ENCODE data around the gene FAM241B. TPM values are rescaled to one million over a fixed set of nuclear protein-coding genes. Genes with fewer than 3 reads are reported as not detected.
A peak's percentile ranks its signal among the peaks of the same experiment; 100 is the strongest.

The FAM241B gene
- total and polyA plus RNA-seq, 9 donors = 0.13 to 0.66 (median 0.34) TPM

- H3K4me1 ChIP-seq (ENCODE audit: control insufficient read depth, insufficient read depth, low read length) = no peaks in the 10 kb centered on the region
- no peak overlapping the region for H3K27ac ChIP-seq (ENCODE audit: low read length)
- H3K4me3 ChIP-seq (ENCODE audit: low read length) = no peak overlapping the region
- H3K36me3 ChIP-seq (ENCODE audit: control insufficient read depth, insufficient read depth, low read length) = no peaks in the 10 kb centered on the region
- no peak for DNase-seq
- no peaks in the 10 kb centered on the region for H3K9me3 ChIP-seq (replicated peaks; ENCODE audit: control insufficient read depth, low read depth, low read length)
- WGBS (ENCODE audit: insufficient coverage) = 41% methylated on average over 2 of the region's 12 CpGs
- peaks cover 16% of the 10 kb centered on the region for H3K27me3 ChIP-seq (ENCODE audit: control insufficient read depth, insufficient read depth, low read length)
Measured at GRCh38 chr10:69641261-69641980, 11.4 kb downstream of the FAM241B start.

GRCh38 chr10:69642747-69643146 lies 12.7 kb downstream of the FAM241B start:
- Histone ChIP-seq H3K4me3 (ENCODE audit: low read length) (no peak overlapping the region), H3K27me3 (ENCODE audit: control insufficient read depth, insufficient read depth, low read length) (peaks cover 13% of the 10 kb centered on the region), H3K4me1 (ENCODE audit: control insufficient read depth, insufficient read depth, low read length) (no peaks in the 10 kb centered on the region), H3K27ac (ENCODE audit: low read length) (no peak overlapping the region), H3K36me3 (ENCODE audit: control insufficient read depth, insufficient read depth, low read length) (no peaks in the 10 kb centered on the region), H3K9me3 (replicated peaks; ENCODE audit: control insufficient read depth, low read depth, low read length) (no peaks in the 10 kb centered on the region)
- DNase-seq = no peak
- 81% methylated on average over 4 of the region's 5 CpGs for WGBS (ENCODE audit: insufficient coverage)

GRCh38 chr10:69643779-69644657 lies 14.0 kb downstream of the FAM241B start:
- 52% methylated on average over 11 of the region's 16 CpGs for WGBS (ENCODE audit: insufficient coverage)
- H3K4me3 ChIP-seq (ENCODE audit: low read length) = no peak overlapping the region
- peaks cover 13% of the 10 kb centered on the region for H3K27me3 ChIP-seq (ENCODE audit: control insufficient read depth, insufficient read depth, low read length)
- H3K9me3 ChIP-seq (replicated peaks; ENCODE audit: control insufficient read depth, low read depth, low read length) = no peaks in the 10 kb centered on the region
- H3K4me1 ChIP-seq (ENCODE audit: control insufficient read depth, insufficient read depth, low read length) = no peaks in the 10 kb centered on the region
- DNase-seq = no peak
- no peaks in the 10 kb centered on the region for H3K36me3 ChIP-seq (ENCODE audit: control insufficient read depth, insufficient read depth, low read length)
- H3K27ac ChIP-seq (ENCODE audit: low read length) = no peak overlapping the region

- no peak overlapping the region for H3K4me3 ChIP-seq (ENCODE audit: low read length)
- peak; percentile 58 for DNase-seq
- H3K27ac ChIP-seq (ENCODE audit: low read length) = no peak overlapping the region
- H3K9me3 ChIP-seq (replicated peaks; ENCODE audit: control insufficient read depth, low read depth, low read length) = no peaks in the 10 kb centered on the region
- WGBS (ENCODE audit: insufficient coverage) = 49% methylated on average over 11 of the region's 13 CpGs
- H3K27me3 ChIP-seq (ENCODE audit: control insufficient read depth, insufficient read depth, low read length) = peaks cover 13% of the 10 kb centered on the region
- H3K36me3 ChIP-seq (ENCODE audit: control insufficient read depth, insufficient read depth, low read length) = no peaks in the 10 kb centered on the region
- H3K4me1 ChIP-seq (ENCODE audit: control insufficient read depth, insufficient read depth, low read length) = no peaks in the 10 kb centered on the region
Measured at GRCh38 chr10:69644658-69645295, 14.7 kb downstream of the FAM241B start.

GRCh38 chr10:69645296-69646184 lies 15.5 kb downstream of the FAM241B start:
- WGBS (ENCODE audit: insufficient coverage) = 77% methylated on average over 13 of the region's 24 CpGs
- Histone ChIP-seq H3K27me3 (ENCODE audit: control insufficient read depth, insufficient read depth, low read length) (peaks cover 13% of the 10 kb centered on the region), H3K4me1 (ENCODE audit: control insufficient read depth, insufficient read depth, low read length) (no peaks in the 10 kb centered on the region), H3K4me3 (ENCODE audit: low read length) (no peak overlapping the region), H3K36me3 (ENCODE audit: control insufficient read depth, insufficient read depth, low read length) (no peaks in the 10 kb centered on the region), H3K9me3 (replicated peaks; ENCODE audit: control insufficient read depth, low read depth, low read length) (no peaks in the 10 kb centered on the region), H3K27ac (ENCODE audit: low read length) (no peak overlapping the region)
- no peak for DNase-seq

GRCh38 chr10:69646185-69647060 lies 16.4 kb downstream of the FAM241B start:
- no peak for DNase-seq
- 67% methylated on average over 1 of the region's 11 CpGs for WGBS (ENCODE audit: insufficient coverage)

GRCh38 chr10:69647126-69647525 lies 17.1 kb downstream of the FAM241B start:
- no peak for DNase-seq
- WGBS (ENCODE audit: insufficient coverage) = no CpG with 5 or more reads among the region's 6 CpGs
- Histone ChIP-seq H3K36me3 (ENCODE audit: control insufficient read depth, insufficient read depth, low read length) (no peaks in the 10 kb centered on the region), H3K27me3 (ENCODE audit: control insufficient read depth, insufficient read depth, low read length) (peaks cover 8% of the 10 kb centered on the region), H3K27ac (ENCODE audit: low read length) (no peak overlapping the region), H3K4me1 (ENCODE audit: control insufficient read depth, insufficient read depth, low read length) (no peaks in the 10 kb centered on the region), H3K9me3 (replicated peaks; ENCODE audit: control insufficient read depth, low read depth, low read length) (no peaks in the 10 kb centered on the region), H3K4me3 (ENCODE audit: low read length) (no peak overlapping the region)

More at GRCh38 chr10:69646185-69647060, 16.4 kb downstream of the FAM241B start:
- H3K9me3 ChIP-seq (replicated peaks; ENCODE audit: control insufficient read depth, low read depth, low read length) = no peaks in the 10 kb centered on the region
- H3K36me3 ChIP-seq (ENCODE audit: control insufficient read depth, insufficient read depth, low read length) = no peaks in the 10 kb centered on the region
- peaks cover 11% of the 10 kb centered on the region for H3K27me3 ChIP-seq (ENCODE audit: control insufficient read depth, insufficient read depth, low read length)
- H3K4me1 ChIP-seq (ENCODE audit: control insufficient read depth, insufficient read depth, low read length) = no peaks in the 10 kb centered on the region
- no peak overlapping the region for H3K27ac ChIP-seq (ENCODE audit: low read length)
- H3K4me3 ChIP-seq (ENCODE audit: low read length) = no peak overlapping the region

GRCh38 chr10:69647819-69648218 lies 17.8 kb downstream of the FAM241B start:
- H3K27me3 ChIP-seq (ENCODE audit: control insufficient read depth, insufficient read depth, low read length) = peaks cover 9% of the 10 kb centered on the region
- H3K9me3 ChIP-seq (replicated peaks; ENCODE audit: control insufficient read depth, low read depth, low read length) = no peaks in the 10 kb centered on the region
- no peak for DNase-seq
- no peak overlapping the region for H3K27ac ChIP-seq (ENCODE audit: low read length)
- H3K36me3 ChIP-seq (ENCODE audit: control insufficient read depth, insufficient read depth, low read length) = no peaks in the 10 kb centered on the region
- peaks cover 3% of the 10 kb centered on the region for H3K4me1 ChIP-seq (ENCODE audit: control insufficient read depth, insufficient read depth, low read length)
- WGBS (ENCODE audit: insufficient coverage) = 40% methylated on average over 1 of the region's 4 CpGs
- H3K4me3 ChIP-seq (ENCODE audit: low read length) = no peak overlapping the region

GRCh38 chr10:69648461-69648860 lies 18.4 kb downstream of the FAM241B start:
- H3K4me3 ChIP-seq (ENCODE audit: low read length) = no peak overlapping the region
- no peaks in the 10 kb centered on the region for H3K9me3 ChIP-seq (replicated peaks; ENCODE audit: control insufficient read depth, low read depth, low read length)
- WGBS (ENCODE audit: insufficient coverage) = 83% methylated on average over 5 of the region's 5 CpGs
- no peaks in the 10 kb centered on the region for H3K36me3 ChIP-seq (ENCODE audit: control insufficient read depth, insufficient read depth, low read length)
- DNase-seq = no peak
- no peak overlapping the region for H3K27ac ChIP-seq (ENCODE audit: low read length)
- H3K4me1 ChIP-seq (ENCODE audit: control insufficient read depth, insufficient read depth, low read length) = peaks cover 3% of the 10 kb centered on the region
- peaks cover 9% of the 10 kb centered on the region for H3K27me3 ChIP-seq (ENCODE audit: control insufficient read depth, insufficient read depth, low read length)
